ENCODE results near the gene SELENOS.
A peak's percentile ranks its signal among the peaks of the same experiment; 100 is the strongest.

Gene SELENOS

GRCh38 chr15:101276501-101277037 lies 716 bp downstream of the SELENOS start:
- DNase-seq, result no peak

- no peak for DNase-seq
These were observed 2.3 kb downstream of the SELENOS start for GRCh38 chr15:101275018-101275417.

GRCh38 chr15:101273534-101273933 lies 3.8 kb downstream of the SELENOS start:
- DNase-seq, result no peak

GRCh38 chr15:101272584-101272983 lies 4.7 kb downstream of the SELENOS start:
- DNase-seq, result no peak

- DNase-seq, result no peak
These were observed 7.6 kb downstream of the SELENOS start for GRCh38 chr15:101269479-101270223.

- DNase-seq, result no peak
These were observed 9.8 kb downstream of the SELENOS start for GRCh38 chr15:101267320-101268104.

- DNase-seq, result no peak
These were observed 10.5 kb downstream of the SELENOS start for GRCh38 chr15:101266787-101267186.

GRCh38 chr15:101266034-101266433 lies 11.3 kb downstream of the SELENOS start:
- no peak for DNase-seq

GRCh38 chr15:101264911-101265641 lies 12.2 kb downstream of the SELENOS start:
- DNase-seq, result no peak

- DNase-seq, result no peak
These were observed 13.3 kb downstream of the SELENOS start for GRCh38 chr15:101264011-101264410.

GRCh38 chr15:101262551-101262950 lies 14.7 kb downstream of the SELENOS start:
- no peak for DNase-seq

- DNase-seq, result peak; percentile 68
These were observed 18.8 kb downstream of the SELENOS start for GRCh38 chr15:101258238-101259144.

GRCh38 chr15:101256757-101257156 lies 20.5 kb downstream of the SELENOS start:
- no peak for DNase-seq

- DNase-seq, result no peak
These were observed 21.6 kb downstream of the SELENOS start for GRCh38 chr15:101255615-101256241.

- DNase-seq, result no peak
These were observed 22.3 kb downstream of the SELENOS start for GRCh38 chr15:101255051-101255395.

- DNase-seq, result no peak
These were observed 22.9 kb downstream of the SELENOS start for GRCh38 chr15:101254157-101255050.

GRCh38 chr15:101252836-101253235 lies 24.4 kb downstream of the SELENOS start:
- no peak for DNase-seq

- DNase-seq, result peak; percentile 57
These were observed 25.2 kb downstream of the SELENOS start, which contains the start of gene CHSY1 for GRCh38 chr15:101251830-101252820. CHSY1 (minus strand) TSS chr15:101252048; CDS start chr15:101251456, 592 bp downstream.

Data from COR-L47 (cell line).